CD4-positive, alpha-beta T cell treated with Interleukin-15 for 1 hour (primary cell): Measurements from ENCODE around the gene NUDT3.

Experiments used
- DNase-seq: peaks from one replicate; pipeline ENCODE4 v3.0.0-alpha.2; 2020

NUDT3 gene

DNA sequence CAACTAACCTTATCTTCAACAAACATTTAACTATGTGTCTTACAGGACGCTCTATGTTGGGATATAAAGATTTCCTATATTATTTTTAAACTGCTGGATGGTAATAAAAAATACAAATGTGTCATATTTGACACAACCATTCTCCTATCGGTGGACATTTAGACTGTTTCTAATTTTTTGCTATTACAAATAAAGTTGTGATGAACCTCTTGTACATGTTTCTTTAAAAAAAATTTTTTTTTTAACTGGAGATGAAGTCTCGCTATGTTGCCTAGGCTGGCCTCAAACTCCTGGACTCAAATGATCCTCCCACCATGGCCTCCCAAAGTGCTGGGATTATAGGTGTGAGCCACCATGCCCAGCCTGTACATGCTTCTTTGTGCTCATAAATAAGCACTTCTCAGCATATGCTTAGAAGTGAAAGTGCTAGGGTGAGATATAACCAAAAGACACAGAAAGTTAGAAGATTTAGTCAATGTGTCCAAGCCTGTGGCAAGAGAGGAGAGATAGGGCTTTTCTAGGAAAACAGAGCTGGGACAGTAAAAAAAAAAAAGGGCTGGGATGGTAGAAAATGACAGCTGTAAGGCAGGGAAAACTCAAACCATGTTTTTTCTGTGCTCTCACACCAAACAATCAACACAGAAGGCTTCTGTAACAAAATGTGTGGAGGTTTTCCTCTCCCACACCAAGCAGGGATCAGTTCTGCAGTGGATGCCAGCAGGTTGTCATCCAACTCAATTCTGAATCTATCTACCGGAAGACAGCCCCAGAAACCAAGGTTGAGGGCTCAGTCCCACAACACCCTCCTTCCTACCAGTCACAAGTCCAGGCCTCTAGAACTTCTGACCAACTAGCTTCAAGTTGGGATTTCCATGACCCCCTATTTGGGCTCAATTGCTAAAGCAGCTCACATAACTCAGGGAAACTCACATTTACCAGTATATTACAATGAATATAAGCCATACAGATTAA lies 73.7 kb downstream of the NUDT3 start:
- no peak for DNase-seq

- DNase-seq: no peak
Measured at GRCh38 chr6:34317882-34318498, 74.5 kb downstream of the NUDT3 start.

- DNase-seq: no peak
Measured at GRCh38 chr6:34317172-34317477, 75.3 kb downstream of the NUDT3 start.

- no peak for DNase-seq
Measured at GRCh38 chr6:34316431-34317171, 75.9 kb downstream of the NUDT3 start.

GRCh38 chr6:34315780-34316179 lies 76.7 kb downstream of the NUDT3 start:
- peak; percentile 22 for DNase-seq

- DNase-seq: no peak
Measured at GRCh38 chr6:34315256-34315655, 77.2 kb downstream of the NUDT3 start.

DNA sequence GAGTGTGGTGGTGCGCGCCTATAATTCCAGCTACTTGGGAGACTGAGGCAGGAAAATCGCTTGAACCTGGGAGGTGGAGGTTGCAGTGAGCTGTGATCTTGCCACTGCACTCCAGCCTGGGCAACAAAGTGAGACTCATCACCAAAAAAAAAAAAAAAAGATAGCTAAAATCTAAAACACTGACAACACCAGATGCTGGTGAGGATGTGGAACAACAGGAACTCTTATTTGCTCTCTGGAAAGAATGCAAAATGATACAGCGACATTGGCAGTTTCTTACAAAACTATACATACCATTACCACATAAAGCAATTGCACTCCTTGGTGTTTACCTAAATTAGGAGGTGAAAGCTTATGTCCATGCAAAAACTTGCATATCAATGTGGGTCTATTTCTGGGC lies 80.2 kb downstream of the NUDT3 start:
- DNase-seq: no peak

DNA sequence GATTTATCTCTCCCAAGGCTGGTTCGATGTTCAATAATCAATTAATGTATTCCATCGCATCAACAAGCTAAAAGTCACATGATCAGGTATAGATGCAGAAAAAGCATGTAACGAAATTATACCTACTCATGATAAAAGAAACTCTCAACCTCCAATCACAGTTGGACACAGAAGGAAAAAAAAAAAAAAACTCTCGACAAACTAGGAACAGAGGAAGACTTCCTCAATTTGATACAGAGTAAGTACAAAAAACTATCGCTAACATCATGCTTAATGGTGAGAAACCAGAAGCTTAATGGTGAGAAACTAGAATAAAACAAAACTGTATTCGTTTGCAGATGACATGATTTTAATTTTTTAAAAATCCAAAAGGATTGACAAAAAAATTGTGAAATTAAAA lies 81.7 kb downstream of the NUDT3 start:
- DNase-seq: no peak

DNA sequence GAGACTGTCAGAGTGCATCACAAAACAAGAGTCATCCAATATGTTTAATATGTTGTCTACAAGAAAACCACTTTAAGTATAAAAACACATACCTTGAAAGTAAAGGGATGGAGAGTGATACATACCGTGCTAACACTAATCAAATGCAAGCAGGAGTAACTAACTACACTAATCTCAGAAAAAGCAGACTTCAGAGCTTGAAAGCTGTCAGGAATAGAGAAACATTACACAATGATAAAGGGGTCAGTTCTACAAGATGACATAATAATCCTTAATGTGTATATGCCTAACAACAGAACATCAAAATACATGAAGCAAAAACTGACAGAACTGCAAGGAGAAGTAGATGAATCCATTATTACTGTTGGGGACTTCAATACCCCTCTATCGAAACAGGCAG lies 84.0 kb downstream of the NUDT3 start:
- DNase-seq: no peak

- DNase-seq: no peak
Measured at GRCh38 chr6:34305982-34306708, 86.3 kb downstream of the NUDT3 start.

DNA sequence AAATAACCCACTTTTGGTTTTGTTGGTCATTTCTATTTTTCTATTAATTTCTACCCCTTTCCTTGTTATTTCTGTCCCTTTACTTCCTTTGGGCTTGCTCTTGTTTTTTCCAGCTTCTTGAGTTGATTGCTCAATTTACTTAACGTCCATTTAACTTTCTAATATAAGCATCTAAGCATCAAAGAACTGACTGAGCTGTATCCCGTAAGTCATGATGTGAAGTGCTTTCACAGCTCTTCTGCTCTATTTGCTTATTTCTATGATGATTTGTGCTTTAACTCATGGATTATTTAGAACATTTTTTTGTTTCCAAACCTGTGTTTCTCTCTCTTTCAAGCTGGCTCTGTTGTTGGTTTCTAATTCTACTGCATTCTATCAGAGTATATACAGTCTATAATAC lies 87.0 kb downstream of the NUDT3 start:
- no peak for DNase-seq

- no peak for DNase-seq
Measured at GRCh38 chr6:34304164-34304563, 88.3 kb downstream of the NUDT3 start.

- no peak for DNase-seq
Measured at GRCh38 chr6:34302929-34303328, 89.5 kb downstream of the NUDT3 start.

- no peak for DNase-seq
Measured at GRCh38 chr6:34301408-34301807, 91.1 kb downstream of the NUDT3 start.

DNA sequence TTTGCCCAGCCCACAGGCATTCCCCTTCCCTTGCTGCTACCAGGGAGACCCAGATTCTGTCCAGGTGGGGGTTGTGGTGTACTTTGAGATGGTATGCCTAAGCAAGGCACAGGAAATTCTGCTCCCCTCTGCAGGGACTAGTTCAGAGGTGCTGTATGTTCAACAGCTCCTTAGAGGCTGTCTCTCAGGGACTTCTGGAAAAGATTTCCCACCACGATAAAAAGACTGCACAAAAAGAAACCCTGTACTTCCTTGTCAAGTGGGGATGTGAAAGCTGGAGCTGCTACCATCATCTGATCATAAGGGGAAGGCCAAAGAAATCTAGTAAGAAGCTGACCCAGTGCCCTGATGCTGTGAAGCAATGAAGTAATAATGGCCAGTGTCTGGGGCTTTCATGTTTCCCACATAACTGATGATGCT lies 92.1 kb downstream of the NUDT3 start:
- no peak for DNase-seq

- DNase-seq: no peak
Measured at GRCh38 chr6:34298941-34299340, 93.5 kb downstream of the NUDT3 start.

DNA sequence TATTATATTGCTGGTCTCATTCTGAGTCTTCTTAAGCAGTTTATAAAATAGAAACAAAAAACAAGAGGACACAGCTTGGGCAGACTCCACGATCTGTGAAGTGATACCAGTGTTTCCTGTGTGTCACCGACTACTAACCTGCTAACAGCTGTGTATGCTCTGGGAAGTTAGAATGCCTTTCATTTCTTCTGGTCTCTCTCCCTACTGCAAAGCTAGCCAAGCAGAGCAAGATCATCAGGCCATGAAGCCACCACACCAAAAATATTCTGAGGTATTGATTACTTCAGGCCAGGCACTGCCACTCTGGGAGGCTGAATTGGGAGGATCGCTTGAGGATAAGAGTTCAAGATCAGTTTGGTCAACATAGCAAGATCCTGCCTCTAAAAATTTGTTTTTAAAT lies 96.7 kb downstream of the NUDT3 start:
- DNase-seq: peak; percentile 39

DNA sequence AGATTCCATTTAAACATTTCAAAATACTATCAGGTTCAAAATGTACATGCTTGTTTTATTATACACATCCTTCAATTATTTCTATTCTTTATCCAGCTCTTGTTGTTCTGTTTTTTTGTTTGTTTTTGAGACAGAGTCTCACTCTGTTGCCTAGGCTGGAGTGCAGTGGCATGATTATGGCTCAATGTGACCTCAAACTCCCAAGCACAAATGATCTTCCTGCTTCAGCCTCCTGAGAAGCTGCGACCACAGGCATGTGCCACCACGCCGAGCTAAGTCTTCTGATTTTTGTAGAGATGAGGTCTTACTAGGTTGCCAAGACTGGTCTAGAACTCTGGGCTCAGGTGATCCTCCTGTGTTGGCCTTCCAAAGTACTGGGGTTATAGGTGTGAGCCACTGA lies 99.5 kb downstream of the NUDT3 start:
- DNase-seq: no peak

GRCh38 chr6:34289137-34289536 lies 103.3 kb downstream of the NUDT3 start:
- DNase-seq: no peak

DNA sequence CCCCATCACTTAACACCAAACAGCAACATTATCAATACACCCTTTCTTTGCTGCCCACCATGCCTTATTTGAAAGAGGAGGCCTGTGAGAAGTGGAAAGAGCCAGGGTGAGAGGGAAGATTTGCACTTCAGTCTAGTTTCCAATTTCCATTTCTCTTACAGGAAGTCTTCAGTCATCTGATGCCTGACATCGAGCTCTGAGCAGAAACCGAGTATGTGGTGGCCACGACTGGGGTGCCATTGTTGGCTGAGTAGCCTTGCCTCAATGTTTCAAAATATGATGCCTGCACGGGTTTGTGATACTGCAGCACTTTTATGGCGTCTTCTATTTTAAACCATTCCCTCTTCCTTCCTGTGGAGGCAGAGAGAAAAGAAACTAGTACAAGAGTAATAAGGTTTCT lies 103.9 kb downstream of the NUDT3 start:
- DNase-seq: no peak

GRCh38 chr6:34285448-34286164 lies 106.9 kb downstream of the NUDT3 start:
- no peak for DNase-seq
